Mesothelial cell of epicardium (in vitro differentiated cells): ENCODE measurements around the gene VSTM2B. TPM values are rescaled to one million over a fixed set of nuclear protein-coding genes. Genes with fewer than 3 reads are reported as not detected.
"Not testable (repeated sequence)": the region's sequence is repeated elsewhere in the genome, so short reads cannot be mapped to it uniquely, and the experiment has no call there.

Experiments used
- DNase-seq, 2 experiments: peaks; one replicate each; pipeline ENCODE4 v3.0.0; 2021; ENCODE audit warnings: low spot score in 2 of 2; ENCODE audit not compliant: unreplicated experiment in 2 of 2
- H3K27ac Mint-ChIP-seq: 2 replicates; pipeline ENCODE4 v1.8.0; 2021; ENCODE audit warnings: mixed read lengths
- H3K27me3 Mint-ChIP-seq: 2 replicates; pipeline ENCODE4 v1.8.0; 2021; ENCODE audit warnings: low read depth, mixed read lengths
- H3K36me3 Mint-ChIP-seq: 2 replicates; pipeline ENCODE4 v1.8.0; 2021; ENCODE audit warnings: mixed read lengths
- H3K4me1 Mint-ChIP-seq: 2 replicates; pipeline ENCODE4 v1.8.0; 2021; ENCODE audit warnings: mixed read lengths
- H3K4me3 Mint-ChIP-seq: 2 replicates; pipeline ENCODE4 v1.8.0; 2021; ENCODE audit warnings: mild to moderate bottlenecking, moderate library complexity, mixed read lengths
- H3K9me3 Mint-ChIP-seq: 2 replicates; pipeline ENCODE4 v1.8.0; 2021; ENCODE audit warnings: mixed read lengths
- CTCF ChIP-seq: fragments of 200-600 bp; sonication (generic); IDR thresholded peaks from one replicate; pipeline ENCODE4 v1.5.0; 2021; ENCODE audit warnings: antibody characterized with exemption; ENCODE audit not compliant: unreplicated experiment
- total RNA-seq: library from RNA; stranded (reverse); gene quantifications from 3 replicates; pipeline ENCODE4 v1.2.1, GENCODE V29; 2021

Gene VSTM2B
- total RNA-seq, 1 donor from 2014 or later, result not detected

GRCh38 chr19:29485293-29485692 lies 40.5 kb upstream of the VSTM2B start:
- no peaks in the 10 kb centered on the region for H3K36me3 Mint-ChIP-seq
- peak in 1 of 2 experiments; percentile 7 for DNase-seq
- H3K9me3 Mint-ChIP-seq, result peaks cover 11% of the 10 kb centered on the region
- H3K4me3 Mint-ChIP-seq, result no peak overlapping the region
- TF ChIP-seq CTCF, result no peak
- H3K27me3 Mint-ChIP-seq, result peaks cover 36% of the 10 kb centered on the region
- no peaks in the 10 kb centered on the region for H3K4me1 Mint-ChIP-seq
- H3K27ac Mint-ChIP-seq, result no peak overlapping the region

GRCh38 chr19:29486961-29487360 lies 38.8 kb upstream of the VSTM2B start:
- H3K27me3 Mint-ChIP-seq, result peaks cover 47% of the 10 kb centered on the region
- H3K36me3 Mint-ChIP-seq, DNase-seq, H3K9me3 Mint-ChIP-seq, H3K4me3 Mint-ChIP-seq, H3K4me1 Mint-ChIP-seq, H3K27ac Mint-ChIP-seq: not testable (repeated sequence)

GRCh38 chr19:29487432-29487831 lies 38.4 kb upstream of the VSTM2B start:
- TF ChIP-seq CTCF, result no peak
- no peaks in the 10 kb centered on the region for H3K9me3 Mint-ChIP-seq
- H3K27me3 Mint-ChIP-seq, result peaks cover 48% of the 10 kb centered on the region
- H3K4me3 Mint-ChIP-seq, result no peak overlapping the region
- no peaks in the 10 kb centered on the region for H3K36me3 Mint-ChIP-seq
- peak in 1 of 2 experiments; percentile 14 for DNase-seq
- no peak overlapping the region for H3K27ac Mint-ChIP-seq
- peaks cover 1% of the 10 kb centered on the region for H3K4me1 Mint-ChIP-seq

- H3K4me3 Mint-ChIP-seq, result no peak overlapping the region
- no peak for TF ChIP-seq CTCF
- no peaks in the 10 kb centered on the region for H3K36me3 Mint-ChIP-seq
- peaks cover 55% of the 10 kb centered on the region for H3K27me3 Mint-ChIP-seq
- no peaks in the 10 kb centered on the region for H3K9me3 Mint-ChIP-seq
- peaks cover 10% of the 10 kb centered on the region for H3K4me1 Mint-ChIP-seq
- DNase-seq, result no peak
- no peak overlapping the region for H3K27ac Mint-ChIP-seq
Observed at GRCh38 chr19:29488316-29488715, 37.5 kb upstream of the VSTM2B start.

- H3K4me3 Mint-ChIP-seq, result no peak overlapping the region
- TF ChIP-seq CTCF, result no peak
- DNase-seq, result no peak
- H3K4me1 Mint-ChIP-seq, result peaks cover 10% of the 10 kb centered on the region
- peaks cover 64% of the 10 kb centered on the region for H3K27me3 Mint-ChIP-seq
- no peaks in the 10 kb centered on the region for H3K9me3 Mint-ChIP-seq
- no peak overlapping the region for H3K27ac Mint-ChIP-seq
- no peaks in the 10 kb centered on the region for H3K36me3 Mint-ChIP-seq
Observed at GRCh38 chr19:29489172-29489951, 36.4 kb upstream of the VSTM2B start.

- H3K4me1 Mint-ChIP-seq, result peaks cover 10% of the 10 kb centered on the region
- no peak overlapping the region for H3K4me3 Mint-ChIP-seq
- no peaks in the 10 kb centered on the region for H3K36me3 Mint-ChIP-seq
- peaks cover 66% of the 10 kb centered on the region for H3K27me3 Mint-ChIP-seq
- TF ChIP-seq CTCF, result no peak
- peak in 1 of 2 experiments; percentile 34 for DNase-seq
- no peaks in the 10 kb centered on the region for H3K9me3 Mint-ChIP-seq
- H3K27ac Mint-ChIP-seq, result no peak overlapping the region
Observed at GRCh38 chr19:29491491-29491890, 34.3 kb upstream of the VSTM2B start.
